Measurements from ENCODE around the gene TBC1D22A.
"Not testable (repeated sequence)": the region's sequence is repeated elsewhere in the genome, so short reads cannot be mapped to it uniquely, and the experiment has no call there.

TBC1D22A gene

DNA sequence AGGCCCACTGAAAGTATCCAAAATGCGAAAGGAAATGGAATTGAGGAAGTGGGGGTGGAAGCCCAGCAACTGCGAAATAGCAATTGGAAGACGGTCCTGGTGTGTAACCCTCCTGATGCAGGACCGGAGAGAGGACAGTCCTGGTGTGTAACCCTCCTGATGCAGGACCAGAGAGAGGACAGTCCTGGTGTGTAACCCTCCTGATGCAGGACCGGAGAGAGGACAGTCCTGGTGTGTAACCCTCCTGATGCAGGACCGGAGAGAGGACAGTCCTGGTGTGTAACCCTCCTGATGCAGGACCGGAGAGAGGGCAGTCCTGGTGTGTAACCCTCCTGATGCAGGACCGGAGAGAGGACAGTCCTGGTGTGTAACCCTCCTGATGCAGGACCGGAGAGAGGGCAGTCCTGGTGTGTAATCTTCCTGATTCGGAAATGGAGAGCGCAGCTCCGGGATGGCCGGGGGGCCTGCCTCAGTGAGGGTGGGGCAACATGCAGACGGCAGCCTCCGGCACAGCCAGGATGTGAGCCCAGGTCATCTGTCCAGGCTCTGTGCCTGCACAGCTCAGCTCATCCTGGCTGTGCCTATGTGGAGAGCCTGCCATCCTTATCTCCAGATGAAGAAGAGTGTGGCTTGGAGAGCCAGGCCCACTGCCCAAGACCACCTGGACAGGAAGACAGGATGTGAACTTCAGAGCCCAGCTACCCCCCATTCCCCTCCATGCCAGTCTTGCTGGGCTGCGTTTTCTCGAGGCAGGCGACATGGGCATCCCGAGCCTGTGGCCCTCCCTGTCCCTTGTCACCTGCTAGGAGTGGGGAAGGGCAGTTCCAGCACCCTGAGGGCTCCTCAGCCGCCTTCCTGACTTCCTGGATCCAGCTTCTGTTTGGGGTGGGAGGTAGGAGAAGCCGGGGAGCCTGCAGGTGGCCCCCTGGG is 408.3 kb downstream of the TBC1D22A start:
- not testable (repeated sequence) for DNase-seq (ENCODE audit: low spot score)

- DNase-seq (ENCODE audit: low spot score), result no peak
Observed at GRCh38 chr22:47171441-47172221, 409.2 kb downstream of the TBC1D22A start.

GRCh38 chr22:47172771-47173534 is 410.5 kb downstream of the TBC1D22A start:
- DNase-seq (ENCODE audit: low spot score), result no peak

- no peak for DNase-seq (ENCODE audit: low spot score)
Observed at GRCh38 chr22:47173535-47174021, 411.1 kb downstream of the TBC1D22A start.

DNA sequence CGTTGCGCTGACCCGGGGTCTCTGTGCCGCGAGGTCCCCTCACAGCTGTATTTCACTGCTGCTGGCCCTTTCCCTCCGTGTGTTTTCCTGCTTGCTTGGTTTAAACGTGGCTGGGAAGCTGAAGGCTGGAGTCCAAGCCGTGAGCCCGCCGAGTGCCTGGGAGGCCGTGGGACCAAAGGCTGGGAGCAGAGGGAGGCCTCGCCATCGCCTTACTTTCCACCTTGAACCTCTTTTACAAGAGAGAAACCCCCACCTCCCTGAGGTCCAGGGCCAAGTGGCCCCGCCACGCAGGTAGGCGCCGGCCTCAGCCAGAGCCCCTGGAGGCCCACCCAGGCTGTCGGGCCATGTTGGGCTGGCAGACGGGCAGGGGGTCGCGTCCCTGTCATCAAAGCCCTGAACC is 411.6 kb downstream of the TBC1D22A start:
- no peak for DNase-seq (ENCODE audit: low spot score)

DNA sequence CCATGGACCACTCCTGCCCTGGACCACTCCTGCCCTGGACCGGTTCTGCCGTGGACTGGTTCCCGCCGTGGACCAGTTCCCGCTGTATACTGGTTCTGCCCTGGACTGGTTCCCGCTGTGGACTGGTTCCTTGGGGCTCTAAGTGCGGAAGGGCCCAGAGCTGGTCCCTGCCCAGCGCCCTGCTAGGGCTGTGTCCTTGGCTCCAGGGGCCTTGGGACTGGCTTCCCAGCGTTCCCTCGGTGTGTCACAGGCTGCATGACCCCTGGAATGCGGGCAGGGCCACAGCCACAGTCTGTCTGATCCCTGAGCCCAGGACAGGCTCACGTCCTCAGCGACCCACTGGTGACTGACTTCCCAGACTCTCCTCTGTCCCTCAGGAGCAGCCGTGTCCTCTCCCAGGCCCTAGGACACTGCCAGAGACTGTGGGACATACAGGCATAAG is 412.2 kb downstream of the TBC1D22A start:
- no peak for DNase-seq (ENCODE audit: low spot score)

DNA sequence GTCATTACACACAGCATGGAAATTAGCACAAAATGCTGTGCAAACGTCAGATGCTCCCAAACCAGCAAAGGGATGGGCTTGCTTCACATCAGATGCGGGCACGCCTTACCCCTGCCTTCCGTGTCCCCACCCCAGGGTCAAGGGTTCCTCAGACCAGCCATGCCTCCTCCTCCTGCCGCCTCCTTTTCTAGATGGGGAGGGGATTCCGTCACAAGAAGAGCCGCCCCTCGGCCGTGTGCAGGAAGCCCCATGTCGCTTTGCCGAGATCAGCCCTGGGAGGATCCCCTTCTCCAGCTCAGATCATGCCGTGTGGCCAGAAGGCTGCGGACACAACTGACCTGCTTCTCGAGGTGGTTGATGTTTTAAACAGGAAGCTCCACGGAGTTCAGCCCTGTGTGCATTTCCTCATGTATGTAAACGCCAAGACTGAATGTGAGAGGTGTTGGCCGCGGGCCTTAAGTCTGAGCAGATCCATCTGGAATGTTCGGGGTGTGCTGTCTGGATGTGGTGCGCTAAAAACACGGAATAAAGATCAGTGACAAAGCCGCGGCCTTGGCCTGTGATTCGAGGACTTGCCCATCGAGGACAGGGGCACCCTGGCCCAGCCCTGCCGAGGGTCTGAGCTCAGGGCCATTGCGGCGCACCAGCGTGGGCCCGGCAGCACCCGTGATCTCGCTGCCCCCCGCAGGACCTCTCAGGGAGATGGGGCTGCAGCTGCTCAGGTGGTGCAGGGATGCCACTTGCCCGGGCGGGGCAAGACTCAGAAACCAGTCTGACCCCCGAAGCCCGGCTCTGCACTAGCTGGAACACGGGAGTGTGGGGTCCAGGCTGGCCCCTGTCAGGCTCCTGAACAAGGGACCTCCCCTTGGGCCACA is 412.9 kb downstream of the TBC1D22A start:
- DNase-seq (ENCODE audit: low spot score), result no peak

- DNase-seq (ENCODE audit: low spot score), result no peak
Observed at GRCh38 chr22:47176026-47176389, 413.6 kb downstream of the TBC1D22A start.

GRCh38 chr22:47176573-47177333 is 414.3 kb downstream of the TBC1D22A start:
- DNase-seq (ENCODE audit: low spot score), result no peak

DNA sequence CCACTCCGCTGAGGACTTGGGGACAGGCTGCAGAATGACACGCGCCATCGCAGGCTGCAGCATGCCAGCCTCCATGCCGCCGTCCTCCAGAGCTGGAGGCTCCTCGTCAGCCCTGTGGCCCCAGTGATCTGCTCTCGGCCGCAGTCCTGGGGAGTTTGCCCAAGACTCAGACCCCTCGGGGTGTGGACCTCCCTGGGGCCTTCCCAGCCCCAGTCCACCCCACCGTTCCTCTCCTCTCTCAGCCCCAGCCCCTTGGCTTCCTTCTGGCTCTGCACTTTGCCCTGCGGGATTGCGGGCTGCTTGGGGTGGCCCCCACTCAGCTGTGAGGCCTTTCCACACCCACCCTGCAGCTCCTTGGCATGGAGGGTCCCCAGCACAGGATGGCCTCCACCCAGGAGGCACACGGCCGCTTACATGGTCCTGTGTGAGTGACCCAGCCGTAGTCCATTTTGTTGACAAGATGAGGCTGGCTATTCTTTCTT is 414.9 kb downstream of the TBC1D22A start:
- DNase-seq (ENCODE audit: low spot score), result no peak

- no peak for DNase-seq (ENCODE audit: low spot score)
Observed at GRCh38 chr22:47178339-47178738, 415.9 kb downstream of the TBC1D22A start.

GRCh38 chr22:47180796-47181195 is 418.3 kb downstream of the TBC1D22A start:
- DNase-seq (ENCODE audit: low spot score), result no peak

DNA sequence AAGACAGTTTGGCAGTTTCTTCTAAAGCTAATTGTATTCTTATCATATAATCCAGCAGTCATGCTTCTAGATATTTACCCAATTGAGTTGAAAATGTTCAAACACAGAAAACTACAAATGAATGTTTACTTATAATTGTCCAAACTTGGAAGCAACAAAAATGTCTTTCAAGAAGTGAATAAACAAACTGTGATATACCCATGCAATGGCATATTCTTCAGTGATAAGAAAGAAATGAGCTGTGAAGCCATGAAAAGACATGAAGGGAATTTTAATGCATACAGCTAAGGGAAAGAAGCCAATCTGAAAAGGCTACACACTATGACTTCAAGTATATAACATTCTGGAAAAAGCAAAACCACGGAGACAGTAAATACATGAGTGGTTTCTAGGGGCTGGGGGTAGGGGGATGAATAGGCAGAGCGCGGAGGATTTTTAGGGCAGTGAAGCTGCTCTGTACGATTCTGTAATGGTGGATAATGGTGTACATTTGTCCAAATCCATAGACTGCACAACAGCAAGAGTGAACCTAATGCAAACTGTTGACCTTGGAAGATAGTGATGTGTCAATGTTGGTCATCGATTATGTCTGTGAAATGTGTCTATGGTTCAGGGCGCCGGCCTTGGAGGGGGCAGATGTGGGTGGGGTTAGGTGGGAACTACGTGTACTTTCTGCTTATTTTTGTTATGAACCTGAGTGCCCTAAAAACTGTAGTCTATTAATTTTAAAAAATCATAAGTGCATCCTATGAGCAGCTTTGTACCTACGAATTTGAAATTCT is 424.9 kb downstream of the TBC1D22A start:
- DNase-seq (ENCODE audit: low spot score), result no peak

DNA sequence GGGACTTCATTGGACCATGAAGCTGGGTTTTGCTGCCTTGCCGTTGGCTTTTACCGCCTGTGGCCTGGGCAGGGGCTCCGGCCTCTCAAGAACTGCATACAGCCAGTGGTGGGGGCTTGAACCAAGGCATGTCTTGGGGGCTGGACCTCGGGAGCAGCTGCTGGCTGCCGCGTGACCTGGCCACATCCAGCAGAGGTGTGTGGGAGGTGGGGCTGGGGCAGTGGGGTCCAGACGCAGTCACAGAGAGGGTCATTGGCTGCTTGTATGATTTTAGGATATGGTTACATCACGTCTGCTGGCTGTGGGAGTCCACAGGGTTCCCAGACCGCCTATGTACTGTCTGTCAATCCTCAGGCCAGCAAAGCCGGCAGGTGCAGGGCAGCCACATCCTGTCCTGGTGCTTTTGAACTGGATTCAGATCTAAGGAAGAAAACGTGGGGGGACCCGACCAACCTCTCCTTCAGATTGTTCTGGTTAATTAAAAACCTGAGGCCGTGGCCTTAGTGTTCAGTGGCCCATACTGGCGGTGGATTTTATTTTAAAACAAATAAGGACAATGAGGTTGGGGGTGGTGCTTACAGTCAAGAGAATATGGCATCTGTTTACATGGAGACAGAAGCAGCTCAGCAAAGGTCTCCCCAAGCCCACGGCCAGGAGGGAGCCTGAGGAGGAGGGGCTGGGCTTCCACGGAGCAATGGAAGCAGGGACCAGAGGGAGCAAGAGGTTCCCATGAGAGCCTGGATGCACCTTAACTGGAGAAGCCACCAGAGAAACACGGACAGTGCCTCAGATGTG is 426.0 kb downstream of the TBC1D22A start:
- no peak for DNase-seq (ENCODE audit: low spot score)

DNA sequence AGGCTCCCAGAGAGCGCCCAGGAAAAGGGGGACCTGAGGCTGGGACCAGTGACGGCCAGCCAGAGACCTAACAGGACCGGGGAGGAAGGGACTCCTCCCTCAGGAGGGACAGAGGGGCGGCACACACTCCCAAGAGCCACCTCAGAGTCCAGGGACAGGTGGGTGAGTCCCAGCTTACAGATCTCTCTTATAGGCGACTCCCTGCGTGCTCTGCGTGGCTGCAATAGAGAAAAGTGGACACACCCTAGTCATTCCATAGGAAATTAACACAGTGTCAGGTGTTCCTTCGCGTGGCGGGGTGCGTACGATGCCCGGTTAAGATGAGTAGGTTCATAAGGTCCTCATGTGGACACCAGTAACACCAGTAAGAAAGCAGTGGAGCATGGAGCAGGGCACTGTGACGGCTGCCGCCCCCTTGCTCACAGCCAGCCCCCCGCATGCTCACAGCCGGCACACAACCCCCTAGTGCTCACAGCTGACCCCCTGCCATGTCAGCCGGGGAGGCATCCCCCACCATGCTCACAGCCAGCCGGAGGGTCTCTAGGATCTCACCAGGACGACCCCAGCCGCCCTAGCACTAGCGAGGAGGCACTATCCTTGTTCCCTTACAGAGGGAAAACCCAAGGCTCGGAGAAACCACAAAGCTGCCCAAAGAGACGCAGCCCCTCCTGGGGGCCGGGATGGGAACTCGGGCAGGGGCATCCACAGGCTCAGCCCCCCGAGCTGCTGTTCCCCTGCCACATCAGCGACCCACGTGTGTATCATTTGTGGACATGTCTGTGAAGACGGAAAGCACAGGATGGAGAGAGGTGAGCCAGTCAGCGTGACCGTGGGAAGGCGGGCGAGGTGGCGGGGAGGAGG is 426.8 kb downstream of the TBC1D22A start:
- no peak for DNase-seq (ENCODE audit: low spot score)

GRCh38 chr22:47190276-47190956 is 428.0 kb downstream of the TBC1D22A start:
- DNase-seq (ENCODE audit: low spot score), result no peak
